Liver (tissue), 9 donors: Measurements from ENCODE around the gene RFTN2. TPM values are rescaled to one million over a fixed set of nuclear protein-coding genes. Genes with fewer than 3 reads are reported as not detected.

Source experiments
- DNase-seq: peaks from one replicate; pipeline ENCODE4 v3.0.0-alpha.2; 2017; ENCODE audit warnings: low spot score
- H3K27ac ChIP-seq, 2 donors: one replicate each; pipeline ENCODE4 v1.7.0; 2013; ENCODE audit warnings: inconsistent platforms in 2 of 2, low read length in 2 of 2, control low read depth in 1 of 2, low read depth in 1 of 2, mild to moderate bottlenecking in 1 of 2
- H3K27me3 ChIP-seq, 4 donors: one replicate each; pipeline versions ENCODE4 v1.6.1 to v1.7.0; 2013; ENCODE audit warnings: low read length in 3 of 4, inconsistent platforms in 1 of 4, mild to moderate bottlenecking in 1 of 4, moderate library complexity in 1 of 4; ENCODE audit not compliant: control insufficient read depth in 4 of 4, insufficient read depth in 4 of 4
- H3K36me3 ChIP-seq, 4 donors: one replicate each; pipeline versions ENCODE4 v1.6.1 to v1.7.0; 2013; ENCODE audit warnings: low read length in 3 of 4, mild to moderate bottlenecking in 3 of 4, low read depth in 1 of 4, moderate library complexity in 1 of 4; ENCODE audit not compliant: control insufficient read depth in 4 of 4, insufficient read depth in 3 of 4
- H3K4me1 ChIP-seq, 4 donors: one replicate each; pipeline versions ENCODE4 v1.6.1 to v1.7.0; 2013; ENCODE audit warnings: low read length in 3 of 4, mild to moderate bottlenecking in 3 of 4, moderate library complexity in 1 of 4; ENCODE audit not compliant: control insufficient read depth in 4 of 4, insufficient read depth in 4 of 4
- H3K4me3 ChIP-seq, 3 donors: one replicate each; pipeline versions ENCODE4 v1.6.1 to v1.7.0; 2013; ENCODE audit warnings: low read length in 3 of 3, control low read depth in 1 of 3, low read depth in 1 of 3, mild to moderate bottlenecking in 1 of 3
- H3K9ac ChIP-seq, 2 donors: one replicate each; pipeline ENCODE4 v1.7.0; 2013; ENCODE audit warnings: low read length in 2 of 2, mild to moderate bottlenecking in 2 of 2, moderate library complexity in 2 of 2, control low read depth in 1 of 2, low read depth in 1 of 2
- H3K9me3 ChIP-seq, 4 donors: one replicate each; pipeline versions ENCODE4 v1.6.1 to v1.7.0; 2013; ENCODE audit warnings: low read length in 3 of 4; ENCODE audit not compliant: control insufficient read depth in 4 of 4
- FOXA2 ChIP-seq: IDR thresholded peaks from 2 replicates; pipeline ENCODE4 v1.6.1; 2016; ENCODE audit warnings: antibody characterized with exemption
- HNF4G ChIP-seq: IDR thresholded peaks from 2 replicates; pipeline ENCODE4 v1.6.1; 2016; ENCODE audit warnings: antibody characterized with exemption
- JUND ChIP-seq, 2 donors: IDR thresholded peaks; 2 replicates each; pipeline ENCODE4 v1.6.1; 2016; ENCODE audit warnings: antibody characterized with exemption in 2 of 2
- MAX ChIP-seq: IDR thresholded peaks from 2 replicates; pipeline ENCODE4 v1.6.1; 2016; ENCODE audit warnings: antibody characterized with exemption
- RAD21 ChIP-seq, 2 donors: IDR thresholded peaks; 2 replicates each; pipeline ENCODE4 v1.6.1; 2016; ENCODE audit warnings: antibody characterized with exemption in 2 of 2, mild to moderate bottlenecking in 2 of 2
- SP1 ChIP-seq: IDR thresholded peaks from 2 replicates; pipeline ENCODE4 v1.6.1; 2018; ENCODE audit warnings: antibody characterized with exemption, mild to moderate bottlenecking
- TAF1 ChIP-seq: conservative IDR thresholded peaks from 2 replicates; pipeline ENCODE4 v1.6.1; 2016; ENCODE audit warnings: antibody characterized with exemption, mild to moderate bottlenecking
- YY1 ChIP-seq: IDR thresholded peaks from 2 replicates; pipeline ENCODE4 v1.6.1; 2016; ENCODE audit warnings: antibody characterized with exemption, mild to moderate bottlenecking
- WGBS: extraction: QIAGEN DNeasy Blood & Tissue Kit; methylation state at CpG from one replicate; pipeline ENCODE4 v1.1.7; 2013; 5-methylcytosine and 5-hydroxymethylcytosine counted together
- polyA plus RNA-seq, 2 donors: library from polyadenylated mRNA; stranded (reverse) in 1 of 2; unstranded in 1 of 2; fragments of 200-250 nt in 1 of 2; fragments of >200 nt in 1 of 2; fragmentation: Nextera tagmentation in 1 of 2; extraction: Ambion mirVana in 1 of 2; gene quantifications; one replicate each; pipeline versions ENCODE4 v1.2.1 to v1.2.3, GENCODE V29; 2013 to 2015
- total RNA-seq, 2 donors: library from RNA; depleted of rRNA; stranded (reverse); fragments of >200 nt; gene quantifications; one replicate each; pipeline ENCODE4 v1.2.3, GENCODE V29; 2014
- TF ChIP-seq, protein P1 (sequence below): IDR thresholded peaks from 2 replicates; pipeline ENCODE4 v1.6.1; 2016; ENCODE audit warnings: antibody characterized with exemption, mild to moderate bottlenecking
- TF ChIP-seq, protein P2 (sequence below): IDR thresholded peaks from 2 replicates; pipeline ENCODE4 v1.6.1; 2016; ENCODE audit warnings: antibody characterized with exemption
- TF ChIP-seq, protein P3 (sequence below): fragments of 150-350 bp; IDR thresholded peaks from 2 replicates; pipeline ENCODE4 v1.5.1; 2017; ENCODE audit warnings: improper control_type of control experiment, low read depth, low read length; ENCODE audit not compliant: missing input control
- TF ChIP-seq, protein P4 (sequence below): IDR thresholded peaks from 2 replicates; pipeline ENCODE4 v1.6.1; 2016; ENCODE audit warnings: antibody characterized with exemption
- donor health status: healthy.
- donor health status: healthy.
- donor health status: healthy.
- donor health status: healthy.
- donor health status: healthy.

Gene RFTN2
- total and polyA plus RNA-seq, 4 donors = 0.40 to 4.2 (median 1.2) TPM

DNA sequence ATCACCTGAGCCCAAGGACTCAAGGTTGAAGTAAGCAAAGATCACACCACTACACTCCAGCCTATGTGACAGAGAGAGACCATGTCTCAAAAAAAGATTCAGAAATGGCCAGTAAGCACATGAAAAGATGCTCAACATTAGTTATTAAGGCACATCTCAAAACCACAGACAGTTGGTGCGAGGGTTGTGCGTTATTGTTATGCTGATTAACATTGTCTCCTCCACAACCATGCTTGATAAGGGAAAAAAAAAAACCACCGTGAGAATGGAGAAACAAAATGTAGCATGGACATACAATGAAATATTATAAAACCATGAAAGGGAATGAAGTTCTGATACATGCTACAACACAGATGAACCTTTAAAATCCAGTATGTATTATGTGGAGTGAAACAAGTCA lies 132.2 kb downstream of the RFTN2 start:
- Histone ChIP-seq H3K4me1 (no peaks in the 10 kb centered on the region), H3K27ac (no peak overlapping the region), H3K36me3 (peaks cover 4 to 21% (median 15%) of the 10 kb centered on the region in 4 donors), H3K27me3 (no peaks in the 10 kb centered on the region), H3K9ac (no peak overlapping the region), H3K9me3 (no peaks in the 10 kb centered on the region), H3K4me3 (no peak overlapping the region)
- no peak for DNase-seq
- TF ChIP-seq FOXA2 = no peak
- WGBS = 96% methylated on average over 3 of the region's 3 CpGs

GRCh38 chr2:197539734-197540133 lies 135.7 kb downstream of the RFTN2 start:
- TF ChIP-seq SP1 = no peak
- TF ChIP-seq, protein P1, sequence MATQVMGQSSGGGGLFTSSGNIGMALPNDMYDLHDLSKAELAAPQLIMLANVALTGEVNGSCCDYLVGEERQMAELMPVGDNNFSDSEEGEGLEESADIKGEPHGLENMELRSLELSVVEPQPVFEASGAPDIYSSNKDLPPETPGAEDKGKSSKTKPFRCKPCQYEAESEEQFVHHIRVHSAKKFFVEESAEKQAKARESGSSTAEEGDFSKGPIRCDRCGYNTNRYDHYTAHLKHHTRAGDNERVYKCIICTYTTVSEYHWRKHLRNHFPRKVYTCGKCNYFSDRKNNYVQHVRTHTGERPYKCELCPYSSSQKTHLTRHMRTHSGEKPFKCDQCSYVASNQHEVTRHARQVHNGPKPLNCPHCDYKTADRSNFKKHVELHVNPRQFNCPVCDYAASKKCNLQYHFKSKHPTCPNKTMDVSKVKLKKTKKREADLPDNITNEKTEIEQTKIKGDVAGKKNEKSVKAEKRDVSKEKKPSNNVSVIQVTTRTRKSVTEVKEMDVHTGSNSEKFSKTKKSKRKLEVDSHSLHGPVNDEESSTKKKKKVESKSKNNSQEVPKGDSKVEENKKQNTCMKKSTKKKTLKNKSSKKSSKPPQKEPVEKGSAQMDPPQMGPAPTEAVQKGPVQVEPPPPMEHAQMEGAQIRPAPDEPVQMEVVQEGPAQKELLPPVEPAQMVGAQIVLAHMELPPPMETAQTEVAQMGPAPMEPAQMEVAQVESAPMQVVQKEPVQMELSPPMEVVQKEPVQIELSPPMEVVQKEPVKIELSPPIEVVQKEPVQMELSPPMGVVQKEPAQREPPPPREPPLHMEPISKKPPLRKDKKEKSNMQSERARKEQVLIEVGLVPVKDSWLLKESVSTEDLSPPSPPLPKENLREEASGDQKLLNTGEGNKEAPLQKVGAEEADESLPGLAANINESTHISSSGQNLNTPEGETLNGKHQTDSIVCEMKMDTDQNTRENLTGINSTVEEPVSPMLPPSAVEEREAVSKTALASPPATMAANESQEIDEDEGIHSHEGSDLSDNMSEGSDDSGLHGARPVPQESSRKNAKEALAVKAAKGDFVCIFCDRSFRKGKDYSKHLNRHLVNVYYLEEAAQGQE = no peak
- no peak for TF ChIP-seq FOXA2
- TF ChIP-seq JUND (IDR thresholded peaks at IDR 0.05) = no peak
- TF ChIP-seq HNF4G = no peak
- no peak for TF ChIP-seq MAX
- TF ChIP-seq, protein P2, sequence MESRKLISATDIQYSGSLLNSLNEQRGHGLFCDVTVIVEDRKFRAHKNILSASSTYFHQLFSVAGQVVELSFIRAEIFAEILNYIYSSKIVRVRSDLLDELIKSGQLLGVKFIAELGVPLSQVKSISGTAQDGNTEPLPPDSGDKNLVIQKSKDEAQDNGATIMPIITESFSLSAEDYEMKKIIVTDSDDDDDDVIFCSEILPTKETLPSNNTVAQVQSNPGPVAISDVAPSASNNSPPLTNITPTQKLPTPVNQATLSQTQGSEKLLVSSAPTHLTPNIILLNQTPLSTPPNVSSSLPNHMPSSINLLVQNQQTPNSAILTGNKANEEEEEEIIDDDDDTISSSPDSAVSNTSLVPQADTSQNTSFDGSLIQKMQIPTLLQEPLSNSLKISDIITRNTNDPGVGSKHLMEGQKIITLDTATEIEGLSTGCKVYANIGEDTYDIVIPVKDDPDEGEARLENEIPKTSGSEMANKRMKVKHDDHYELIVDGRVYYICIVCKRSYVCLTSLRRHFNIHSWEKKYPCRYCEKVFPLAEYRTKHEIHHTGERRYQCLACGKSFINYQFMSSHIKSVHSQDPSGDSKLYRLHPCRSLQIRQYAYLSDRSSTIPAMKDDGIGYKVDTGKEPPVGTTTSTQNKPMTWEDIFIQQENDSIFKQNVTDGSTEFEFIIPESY = no peak
- TF ChIP-seq, protein P3, sequence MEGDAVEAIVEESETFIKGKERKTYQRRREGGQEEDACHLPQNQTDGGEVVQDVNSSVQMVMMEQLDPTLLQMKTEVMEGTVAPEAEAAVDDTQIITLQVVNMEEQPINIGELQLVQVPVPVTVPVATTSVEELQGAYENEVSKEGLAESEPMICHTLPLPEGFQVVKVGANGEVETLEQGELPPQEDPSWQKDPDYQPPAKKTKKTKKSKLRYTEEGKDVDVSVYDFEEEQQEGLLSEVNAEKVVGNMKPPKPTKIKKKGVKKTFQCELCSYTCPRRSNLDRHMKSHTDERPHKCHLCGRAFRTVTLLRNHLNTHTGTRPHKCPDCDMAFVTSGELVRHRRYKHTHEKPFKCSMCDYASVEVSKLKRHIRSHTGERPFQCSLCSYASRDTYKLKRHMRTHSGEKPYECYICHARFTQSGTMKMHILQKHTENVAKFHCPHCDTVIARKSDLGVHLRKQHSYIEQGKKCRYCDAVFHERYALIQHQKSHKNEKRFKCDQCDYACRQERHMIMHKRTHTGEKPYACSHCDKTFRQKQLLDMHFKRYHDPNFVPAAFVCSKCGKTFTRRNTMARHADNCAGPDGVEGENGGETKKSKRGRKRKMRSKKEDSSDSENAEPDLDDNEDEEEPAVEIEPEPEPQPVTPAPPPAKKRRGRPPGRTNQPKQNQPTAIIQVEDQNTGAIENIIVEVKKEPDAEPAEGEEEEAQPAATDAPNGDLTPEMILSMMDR = no peak
- no peak for TF ChIP-seq RAD21 (IDR thresholded peaks at IDR 0.05)
- TF ChIP-seq, protein P4, sequence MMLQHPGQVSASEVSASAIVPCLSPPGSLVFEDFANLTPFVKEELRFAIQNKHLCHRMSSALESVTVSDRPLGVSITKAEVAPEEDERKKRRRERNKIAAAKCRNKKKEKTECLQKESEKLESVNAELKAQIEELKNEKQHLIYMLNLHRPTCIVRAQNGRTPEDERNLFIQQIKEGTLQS = no peak
- no peak for TF ChIP-seq TAF1
- no peak for TF ChIP-seq YY1
- WGBS = 83% methylated on average over 1 of the region's 1 CpG
- Histone ChIP-seq H3K36me3 (peaks cover 4 to 40% (median 18%) of the 10 kb centered on the region in 4 donors), H3K27ac (no peak overlapping the region), H3K4me1 (no peaks in the 10 kb centered on the region), H3K9me3 (no peaks in the 10 kb centered on the region), H3K27me3 (no peaks in the 10 kb centered on the region), H3K4me3 (no peak overlapping the region), H3K9ac (no peak overlapping the region)
- DNase-seq = no peak
